HG02840 (cell line): ENCODE data around the gene BCL2.

Experiments used
- ATAC-seq: cut with Tn5 transposase; IDR thresholded peaks from one replicate; pipeline ENCODE4 v1.9.1; 2021; ENCODE audit warnings: mild to moderate bottlenecking, moderate library complexity, moderate number of reproducible peaks; ENCODE audit not compliant: unreplicated experiment, low FRiP score

BCL2 gene

DNA sequence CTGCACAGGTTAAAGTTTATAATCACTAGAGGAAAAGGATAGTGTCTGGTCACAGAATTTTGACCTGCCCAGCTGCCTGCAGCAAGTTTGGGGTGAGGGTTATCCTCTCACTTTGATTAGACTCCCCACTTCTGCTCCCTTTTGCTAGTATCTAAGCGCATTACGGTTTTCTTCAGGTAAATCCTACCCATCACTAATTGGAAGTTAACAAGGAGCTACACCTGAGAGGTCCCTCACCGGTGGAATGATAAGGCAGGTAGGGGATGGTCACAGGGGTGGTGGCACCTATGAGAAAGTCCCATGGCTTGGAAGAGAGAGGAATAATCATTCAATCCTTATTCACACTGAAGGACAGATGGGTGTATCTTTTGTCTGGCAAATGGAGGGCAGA lies 7.6 kb downstream of the BCL2 start:
- no peak for ATAC-seq

DNA sequence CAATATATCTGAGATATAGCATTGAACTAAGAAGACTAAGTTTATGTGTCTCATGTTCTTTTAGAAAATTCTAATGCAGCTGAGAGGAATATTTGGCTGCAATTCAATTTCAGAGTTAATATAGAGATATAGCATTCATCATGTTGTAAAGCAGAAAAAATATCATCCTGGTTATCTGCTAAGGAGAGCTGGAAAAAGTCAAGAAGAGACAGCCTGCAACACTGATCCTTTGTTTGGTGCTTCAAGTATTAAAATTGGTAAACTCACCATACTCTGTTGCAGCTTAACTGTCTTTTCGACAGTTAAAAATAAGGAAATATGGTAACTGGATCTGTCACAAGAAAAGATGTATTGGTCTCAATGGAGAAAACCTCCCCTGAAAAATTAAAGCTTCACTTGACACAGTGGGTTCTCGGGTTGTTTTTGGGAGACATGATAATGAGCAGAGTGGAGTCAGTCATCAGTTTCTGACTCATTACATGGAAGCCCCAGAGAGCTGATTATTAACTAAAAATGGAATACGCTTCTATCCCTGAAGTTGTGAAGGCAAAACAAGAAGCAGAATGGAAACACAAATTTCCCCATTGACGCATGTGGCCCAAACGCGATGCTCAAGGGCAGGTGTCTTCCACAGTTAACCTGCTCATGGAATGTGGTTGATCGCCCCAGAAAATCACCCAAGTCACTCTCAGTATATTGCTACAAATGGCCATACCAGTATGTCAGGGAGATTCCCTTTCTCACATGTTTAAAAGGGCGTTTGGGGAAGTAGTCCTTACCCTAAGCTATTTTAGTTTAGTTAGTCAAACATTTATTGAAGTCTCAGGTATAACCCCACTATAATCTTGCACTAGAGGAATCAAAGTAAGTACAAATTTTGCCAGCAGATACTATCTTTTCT lies 8.2 kb downstream of the BCL2 start:
- ATAC-seq = peak; percentile 58

DNA sequence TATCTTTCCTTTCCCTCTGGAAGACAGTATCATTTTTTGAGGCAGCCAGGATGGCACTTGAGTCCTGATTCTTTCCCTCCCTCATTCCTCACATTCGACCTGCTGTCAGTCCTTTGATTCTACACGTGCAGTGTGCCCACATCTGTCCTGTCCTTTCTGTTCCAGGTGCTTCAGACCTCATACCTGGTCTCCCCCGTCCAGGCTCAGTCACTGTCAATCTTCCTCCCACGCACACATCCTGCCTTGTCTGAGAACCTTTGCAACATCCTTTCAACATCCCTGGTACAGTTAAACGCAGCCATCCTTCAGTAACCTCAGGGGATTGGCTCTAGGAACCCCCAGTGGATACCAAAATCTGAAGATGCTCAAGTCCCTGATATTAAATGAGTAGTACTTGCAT lies 10.1 kb downstream of the BCL2 start:
- ATAC-seq = no peak

DNA sequence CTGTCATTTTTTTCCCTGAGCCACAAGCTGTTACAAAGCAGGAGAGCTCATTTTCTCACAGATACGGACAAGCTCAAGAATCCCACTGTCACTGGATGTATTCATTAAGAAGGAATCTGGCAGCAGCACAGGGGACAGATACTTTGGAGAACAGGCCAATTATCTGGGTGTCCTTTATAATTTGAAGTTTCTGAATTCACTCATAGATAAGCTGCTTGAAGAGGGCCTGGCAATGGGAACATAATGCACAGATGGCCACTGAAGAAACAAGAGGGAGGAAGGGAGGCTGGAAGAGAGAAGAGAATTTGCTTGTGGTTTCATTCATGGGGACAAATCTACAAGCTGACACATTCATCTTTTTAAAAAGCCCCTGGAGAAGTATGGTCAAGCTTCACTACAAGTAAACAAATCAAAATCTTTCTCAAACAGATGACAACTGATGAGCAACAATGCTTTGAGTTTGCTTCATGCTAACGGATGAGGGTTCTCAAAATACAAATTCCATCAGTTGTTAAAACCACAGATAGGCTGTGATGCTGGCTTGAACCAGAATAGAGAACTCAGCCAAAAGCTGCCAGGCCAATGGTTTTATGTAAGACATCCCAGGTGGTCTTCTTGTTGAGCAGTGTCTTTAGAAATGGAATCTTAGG lies 11.9 kb downstream of the BCL2 start:
- ATAC-seq = no peak

DNA sequence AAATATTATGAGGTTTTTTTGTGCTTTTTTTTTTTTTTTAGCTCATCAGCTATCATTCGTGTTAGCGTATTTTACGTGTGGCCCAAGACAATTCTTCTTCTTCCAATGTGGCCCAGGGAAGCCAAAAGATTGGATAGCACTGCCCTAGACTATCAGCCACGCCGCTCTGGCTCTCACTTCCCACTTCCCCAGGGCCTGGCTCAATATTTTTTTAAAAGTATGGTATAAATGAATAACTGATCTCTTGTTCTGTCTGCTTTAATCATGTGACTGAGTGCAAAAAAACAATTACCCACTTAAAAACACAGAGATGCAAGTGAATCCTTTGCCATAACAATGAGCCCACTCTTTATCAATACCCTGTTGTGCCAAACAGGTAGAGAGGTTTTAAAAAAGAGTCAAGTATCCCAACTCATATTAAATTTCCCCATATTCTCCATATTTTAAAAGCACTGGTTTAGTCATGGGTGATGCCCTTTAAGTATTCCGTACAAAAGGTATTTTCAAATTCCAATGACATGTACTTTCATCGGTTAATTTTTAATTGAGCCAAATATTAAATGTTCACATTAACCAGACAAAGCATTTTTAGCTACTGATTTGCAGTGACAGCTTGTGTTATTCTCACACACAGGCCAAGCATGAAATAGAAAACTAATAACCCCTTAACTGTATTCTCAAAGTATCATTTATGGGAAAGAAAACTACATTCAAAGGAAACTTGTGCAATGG lies 12.6 kb downstream of the BCL2 start:
- ATAC-seq = no peak

DNA sequence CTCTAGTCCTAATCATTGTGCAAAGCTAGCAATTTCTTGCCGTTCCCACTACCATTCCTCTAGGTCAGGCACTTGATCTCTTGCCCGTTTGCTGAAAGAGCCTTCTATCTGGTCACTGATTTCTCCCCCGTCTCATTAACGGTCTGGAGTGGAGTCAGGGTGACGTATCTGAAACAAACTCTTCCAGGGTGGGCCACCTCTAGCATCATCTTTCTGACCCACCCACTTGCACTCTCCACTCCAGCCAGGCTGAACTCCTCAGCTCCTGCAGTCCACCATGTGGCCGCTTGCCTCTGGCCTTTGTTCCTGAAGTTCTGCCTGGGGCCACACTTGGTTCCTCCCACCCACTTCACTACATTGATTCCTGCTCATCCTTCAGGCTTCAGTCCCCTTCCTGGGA lies 13.3 kb downstream of the BCL2 start:
- ATAC-seq = no peak

DNA sequence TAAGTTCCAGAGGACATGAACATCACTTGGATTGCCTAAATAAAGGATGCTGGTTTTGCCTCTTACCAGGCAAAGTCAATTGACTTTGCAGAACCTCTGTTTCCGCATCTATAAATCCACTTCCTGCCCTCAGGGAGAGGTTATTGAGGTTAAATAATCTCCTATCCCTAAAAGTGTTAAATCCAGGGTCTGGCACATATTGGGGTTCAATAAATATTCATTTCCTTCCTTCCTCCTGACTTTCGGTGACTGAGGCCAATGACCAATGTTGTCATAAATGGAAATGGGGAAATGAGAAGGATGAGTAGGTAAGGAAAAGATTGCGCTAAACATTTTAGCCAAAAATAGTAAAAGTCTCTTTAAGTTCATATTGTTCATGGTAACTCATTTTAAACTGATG lies 16.0 kb downstream of the BCL2 start:
- ATAC-seq = no peak

DNA sequence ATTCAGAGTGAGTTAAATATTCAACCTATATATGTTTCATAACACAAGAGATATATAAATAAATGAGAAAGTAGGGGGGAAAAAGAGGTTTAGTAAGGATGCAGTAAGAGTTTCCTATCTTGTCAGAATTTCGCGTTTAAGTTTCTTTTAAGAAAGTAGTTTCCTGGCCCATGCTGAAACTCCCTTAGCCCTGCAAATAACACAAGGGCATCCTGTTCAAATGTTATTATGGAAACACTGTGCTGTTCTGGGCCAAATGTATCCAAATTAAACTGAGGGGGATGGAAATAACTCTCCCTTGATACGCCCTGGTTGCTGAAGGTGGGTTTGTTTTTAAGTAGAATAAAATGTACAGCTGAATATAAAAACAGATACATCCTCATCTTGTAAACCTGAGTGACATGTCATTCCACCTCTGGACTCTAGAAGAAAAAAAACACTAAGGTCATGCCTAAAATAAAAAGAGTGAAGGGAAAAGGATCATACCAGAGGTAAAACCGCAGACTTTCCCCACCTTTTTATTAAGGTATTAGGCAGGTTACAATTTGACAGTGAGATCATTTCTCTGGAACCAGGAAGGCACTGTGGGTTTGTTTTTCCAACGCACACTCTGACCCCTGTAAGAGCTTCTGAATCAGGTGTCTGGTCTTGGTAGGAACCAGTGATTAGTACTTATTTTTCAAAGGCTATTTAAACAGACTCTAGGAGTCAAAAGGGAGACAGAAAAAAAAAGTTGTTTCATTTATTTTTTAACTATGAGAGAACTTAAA lies 16.7 kb downstream of the BCL2 start:
- ATAC-seq = no peak

DNA sequence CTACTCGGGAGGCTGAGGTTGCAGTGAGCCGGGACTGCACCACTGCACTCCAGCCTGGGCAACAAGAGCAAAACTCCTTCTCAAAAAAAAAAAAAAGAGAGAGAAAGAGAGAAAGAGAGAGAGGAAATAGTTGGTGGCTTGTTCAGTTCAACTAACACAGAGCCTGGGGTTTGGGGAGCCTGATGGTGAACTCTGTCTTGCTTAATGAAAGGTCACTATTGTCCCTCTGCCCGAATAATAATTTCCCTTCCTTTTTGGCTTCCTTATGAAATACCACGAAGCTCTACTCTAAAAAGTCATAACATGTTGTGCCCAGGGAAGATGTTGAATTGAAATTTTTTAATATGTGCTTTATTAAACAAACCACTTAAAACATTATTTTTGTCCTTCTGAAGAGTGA lies 17.3 kb downstream of the BCL2 start:
- no peak for ATAC-seq

DNA sequence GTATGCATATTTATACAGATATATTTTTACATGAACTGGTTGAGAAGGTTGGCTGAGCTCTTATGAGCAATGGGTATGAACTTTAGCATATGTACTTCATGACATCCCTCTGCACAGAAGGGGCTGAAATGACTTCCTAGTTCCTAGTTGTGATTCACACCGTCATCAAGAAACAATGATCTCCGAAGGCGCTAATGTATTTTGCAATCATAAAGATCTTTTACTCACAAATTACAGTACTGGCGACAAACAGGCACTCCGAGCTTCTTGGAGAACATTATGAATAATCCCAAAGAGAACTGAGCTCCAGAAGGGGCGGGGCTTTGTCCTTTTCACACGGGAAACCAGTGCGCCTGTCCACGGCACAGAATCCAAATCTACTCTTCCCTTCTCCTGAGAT lies 18.1 kb downstream of the BCL2 start:
- no peak for ATAC-seq

DNA sequence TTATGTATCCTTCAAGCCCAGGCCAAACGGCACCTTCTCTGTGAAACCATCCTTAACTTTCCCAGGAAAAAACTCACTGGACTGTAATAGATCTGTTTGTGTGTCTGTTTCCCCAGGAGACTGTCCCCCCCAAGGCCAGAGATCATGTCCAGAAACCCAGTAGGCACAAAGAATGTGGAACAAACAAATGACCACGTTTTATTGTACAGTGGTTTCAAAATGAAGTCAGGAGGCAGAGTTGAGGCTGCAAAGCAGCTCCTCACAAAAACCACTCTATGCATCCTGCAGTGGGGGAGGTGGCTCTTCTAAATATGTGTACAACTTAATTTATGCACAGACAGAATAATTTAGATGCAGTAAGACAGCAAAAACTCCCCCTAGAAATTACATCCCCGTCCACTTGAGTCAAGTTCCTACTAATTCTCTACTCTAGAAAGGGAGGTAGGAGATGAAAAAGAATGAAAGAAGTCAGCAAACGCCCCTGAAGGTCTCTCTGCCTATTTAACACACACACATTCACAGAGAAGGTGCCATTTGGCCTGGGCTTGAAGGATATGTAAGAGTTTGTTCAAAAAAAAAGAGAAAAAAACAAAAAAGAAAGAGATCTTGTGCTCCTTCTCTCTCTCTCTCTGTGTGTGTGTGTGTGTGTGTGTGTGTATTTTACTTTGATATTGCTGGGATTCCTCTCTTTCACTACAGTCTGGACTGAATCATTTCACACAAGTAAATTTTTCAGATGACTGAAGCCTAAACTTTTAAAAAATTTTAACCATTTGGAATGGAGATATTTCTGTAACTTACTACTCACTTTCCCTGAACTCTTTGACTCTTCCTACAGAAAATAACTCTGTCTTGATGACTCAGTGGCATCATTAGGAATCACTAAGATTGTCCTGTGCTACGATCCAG lies 19.5 kb downstream of the BCL2 start:
- peak; percentile 55 for ATAC-seq

DNA sequence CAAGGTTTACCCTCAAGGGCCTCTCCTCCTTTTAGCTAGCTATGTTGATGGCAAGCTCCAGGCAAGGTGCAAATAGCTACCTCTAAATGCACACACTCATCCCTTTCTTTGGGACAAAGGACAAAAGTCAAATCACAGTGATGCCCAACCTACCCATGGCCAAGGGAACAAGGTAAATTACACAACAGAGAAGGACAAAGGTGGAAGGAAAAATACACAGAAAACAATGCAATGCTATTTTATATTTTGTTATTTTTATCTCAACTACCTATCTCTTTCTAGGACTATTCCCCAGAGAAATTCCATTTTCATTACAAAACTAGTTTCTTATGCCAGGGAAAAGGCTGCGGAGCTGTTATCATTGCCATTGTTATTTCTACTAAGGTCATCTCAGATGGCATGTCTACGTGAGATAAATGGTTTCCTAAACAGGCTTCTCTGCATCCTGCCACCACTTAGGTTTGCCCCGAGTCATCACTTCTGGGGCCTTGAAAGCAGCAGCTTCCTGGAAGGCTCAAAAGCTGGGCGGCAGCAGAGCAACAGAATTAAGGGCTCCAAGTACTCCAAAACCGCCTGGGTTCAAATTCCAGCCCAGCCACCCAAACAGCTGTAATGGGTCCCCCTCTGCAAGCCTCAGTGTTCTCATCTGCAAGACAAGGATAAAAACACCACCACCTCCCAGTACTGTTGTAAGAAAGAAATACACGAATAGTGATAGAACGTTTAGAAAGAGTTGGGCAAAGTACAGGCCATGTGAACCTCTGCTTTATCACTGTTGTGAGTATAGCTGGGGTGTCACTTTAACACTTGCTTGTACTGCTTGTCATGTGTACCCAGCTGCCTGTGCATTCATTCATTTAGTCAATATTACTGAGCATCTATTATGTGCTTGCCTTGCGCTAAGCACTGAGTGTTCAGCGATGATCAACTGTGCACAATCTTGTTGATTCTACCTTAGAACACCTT lies 20.9 kb downstream of the BCL2 start:
- ATAC-seq = no peak

DNA sequence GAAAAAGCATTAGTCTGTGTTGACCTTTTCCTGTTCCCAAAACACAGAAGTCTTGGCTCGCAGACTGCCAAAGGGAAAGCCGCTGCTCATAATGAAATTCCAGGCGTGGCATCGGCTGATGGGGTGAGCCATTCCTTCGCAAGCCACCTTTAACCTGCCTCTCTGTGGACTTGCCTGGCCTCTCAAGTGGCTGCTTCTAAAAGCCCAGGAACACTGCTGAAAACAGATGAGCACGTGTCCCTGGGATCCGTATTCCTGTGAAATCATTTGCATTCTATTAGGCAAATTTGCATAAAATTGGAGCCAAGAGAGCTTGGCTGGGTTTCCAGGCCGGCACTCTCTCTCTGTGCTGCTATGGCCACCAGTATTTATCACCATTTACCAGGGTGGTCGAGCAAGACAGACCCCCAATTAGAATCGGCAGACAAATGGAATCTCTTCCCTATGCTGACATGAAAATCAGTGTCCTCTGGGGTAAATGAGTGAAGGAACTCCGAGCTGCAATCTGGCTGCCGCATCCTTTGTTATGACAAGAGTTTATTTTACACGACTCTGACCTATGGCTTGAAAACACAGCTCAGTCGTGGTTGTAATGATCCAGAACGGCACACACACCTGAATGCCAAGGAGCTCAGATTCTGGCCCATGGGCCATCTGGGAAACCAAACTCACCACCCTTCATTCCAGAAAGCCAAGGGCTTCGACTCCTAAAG lies 21.7 kb downstream of the BCL2 start:
- ATAC-seq = no peak

DNA sequence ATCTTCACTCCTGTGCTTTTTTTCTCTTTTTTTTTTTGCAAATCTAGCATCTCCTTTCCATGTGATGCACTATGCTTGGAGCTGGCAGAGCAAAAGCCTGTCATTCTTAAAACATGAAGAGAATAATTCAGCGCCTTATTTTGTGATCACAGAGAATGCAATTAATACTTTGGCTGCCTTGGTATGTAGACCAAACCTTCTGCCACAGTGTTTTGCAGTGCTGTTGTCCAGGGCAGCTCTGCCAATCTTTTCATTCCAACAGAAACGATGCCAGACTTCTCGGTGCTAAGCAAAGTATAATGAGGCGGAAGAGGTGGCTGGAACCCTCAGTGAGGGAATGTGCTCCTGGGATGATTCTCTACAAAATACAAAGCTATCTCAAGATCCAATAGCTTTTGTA lies 25.6 kb downstream of the BCL2 start:
- no peak for ATAC-seq

DNA sequence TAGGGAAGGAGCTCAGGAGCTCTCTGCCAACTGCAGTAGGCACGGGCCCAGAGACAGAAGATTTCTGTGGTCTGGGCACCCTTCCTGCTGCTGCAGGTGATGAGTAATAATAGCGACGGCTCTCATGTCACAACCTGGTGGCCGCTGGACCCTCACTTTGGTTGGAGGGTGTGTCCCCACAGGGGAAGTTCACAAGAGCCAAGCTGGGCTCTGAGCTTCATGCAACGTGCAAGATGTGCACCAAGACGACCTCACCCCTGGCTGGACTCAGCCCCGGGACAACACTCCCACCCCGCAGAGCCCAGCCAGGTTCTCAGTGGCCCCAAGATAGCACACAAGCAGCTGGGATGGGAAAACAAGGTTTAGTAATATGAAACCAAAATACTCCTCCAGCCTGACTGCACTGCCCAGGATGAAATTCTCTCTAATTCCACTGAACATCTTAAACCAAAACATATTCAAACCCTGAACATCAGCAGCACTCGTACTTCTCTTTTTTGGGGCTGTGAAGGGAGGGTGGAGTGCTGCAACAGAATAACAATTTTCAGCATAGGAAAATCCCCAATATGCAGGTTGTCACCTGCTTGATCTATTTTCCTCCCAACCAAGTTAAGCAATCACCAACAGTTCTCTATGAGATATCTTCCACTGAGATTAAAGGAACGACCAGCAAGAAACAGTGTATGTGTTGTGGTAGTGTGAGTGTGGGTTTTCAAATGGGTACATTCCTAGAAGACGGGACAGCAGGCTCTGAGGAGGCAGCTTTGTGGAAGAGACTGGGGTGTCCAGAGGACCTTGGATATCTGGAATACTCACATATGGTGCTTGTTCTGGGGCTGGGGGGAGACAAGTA lies 26.5 kb downstream of the BCL2 start:
- ATAC-seq = peak; percentile 56

DNA sequence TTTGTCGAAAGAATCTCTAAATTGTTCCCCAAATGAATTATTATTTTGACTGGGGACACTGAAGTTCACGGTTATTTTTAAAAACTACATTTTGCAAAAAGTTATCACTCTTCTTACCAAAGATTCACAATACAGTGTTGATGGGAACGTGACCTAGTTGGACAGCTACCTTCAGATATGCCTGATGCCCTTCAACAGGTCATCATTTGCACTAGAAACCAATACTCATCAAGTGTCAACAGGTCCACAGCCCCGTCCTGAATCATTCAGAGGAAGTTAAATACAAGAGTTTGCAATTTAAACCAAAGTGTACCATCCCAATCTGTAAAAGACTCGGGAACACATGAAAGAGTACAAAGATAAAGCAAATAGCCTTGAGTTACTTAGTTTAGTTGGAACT lies 28.3 kb downstream of the BCL2 start:
- ATAC-seq = no peak

DNA sequence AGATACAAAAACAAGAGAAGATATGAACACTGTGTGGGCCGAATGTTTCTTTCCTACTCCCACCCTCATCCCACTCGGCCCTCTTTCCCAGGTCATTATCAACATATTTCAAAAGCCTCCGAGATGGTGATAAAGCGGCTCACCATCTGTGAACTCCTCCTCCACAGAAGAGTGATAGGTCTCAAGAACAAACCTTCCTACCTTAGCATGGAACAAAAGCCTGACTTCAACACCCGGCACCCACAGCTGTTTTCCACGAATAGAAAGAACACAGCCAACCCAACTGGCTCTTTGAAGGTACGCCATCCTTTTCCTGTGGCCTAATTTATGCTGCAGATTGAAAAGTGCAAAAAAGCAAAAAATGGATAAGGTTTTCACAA lies 28.8 kb downstream of the BCL2 start:
- ATAC-seq = no peak
